ENCODE data around the gene SLC25A34.

The SLC25A34 gene

DNA sequence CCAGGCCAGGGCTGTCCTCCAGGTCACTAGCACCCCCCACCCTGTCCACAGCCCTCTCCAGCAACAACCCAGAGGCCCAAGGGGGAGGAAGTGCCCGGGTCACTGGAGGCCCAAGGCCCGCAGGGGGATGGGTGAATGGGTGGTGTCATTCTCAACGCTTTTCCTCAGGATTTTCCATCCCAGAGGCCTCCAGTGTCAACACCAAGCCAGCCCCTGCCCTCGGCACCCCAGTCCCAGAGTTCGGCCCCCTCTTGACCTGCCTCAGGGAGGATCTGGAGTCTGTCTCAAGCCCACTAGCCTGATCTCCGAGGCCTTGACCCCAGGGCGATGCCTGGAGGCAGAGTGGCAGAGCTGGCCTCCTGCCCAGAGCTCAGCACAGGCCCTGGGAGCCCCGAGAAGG is 11.3 kb downstream of the SLC25A34 start:
- TF ChIP-seq, protein P1, sequence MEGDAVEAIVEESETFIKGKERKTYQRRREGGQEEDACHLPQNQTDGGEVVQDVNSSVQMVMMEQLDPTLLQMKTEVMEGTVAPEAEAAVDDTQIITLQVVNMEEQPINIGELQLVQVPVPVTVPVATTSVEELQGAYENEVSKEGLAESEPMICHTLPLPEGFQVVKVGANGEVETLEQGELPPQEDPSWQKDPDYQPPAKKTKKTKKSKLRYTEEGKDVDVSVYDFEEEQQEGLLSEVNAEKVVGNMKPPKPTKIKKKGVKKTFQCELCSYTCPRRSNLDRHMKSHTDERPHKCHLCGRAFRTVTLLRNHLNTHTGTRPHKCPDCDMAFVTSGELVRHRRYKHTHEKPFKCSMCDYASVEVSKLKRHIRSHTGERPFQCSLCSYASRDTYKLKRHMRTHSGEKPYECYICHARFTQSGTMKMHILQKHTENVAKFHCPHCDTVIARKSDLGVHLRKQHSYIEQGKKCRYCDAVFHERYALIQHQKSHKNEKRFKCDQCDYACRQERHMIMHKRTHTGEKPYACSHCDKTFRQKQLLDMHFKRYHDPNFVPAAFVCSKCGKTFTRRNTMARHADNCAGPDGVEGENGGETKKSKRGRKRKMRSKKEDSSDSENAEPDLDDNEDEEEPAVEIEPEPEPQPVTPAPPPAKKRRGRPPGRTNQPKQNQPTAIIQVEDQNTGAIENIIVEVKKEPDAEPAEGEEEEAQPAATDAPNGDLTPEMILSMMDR (IDR thresholded peaks at IDR 0.05), result no peak
- Histone ChIP-seq H3K36me3 (no peaks in the 10 kb centered on the region), H3K4me3 (ENCODE audit: low read depth in 1 of 2, low read length in 1 of 2) (no peak overlapping the region), H3K27me3 (no peaks in the 10 kb centered on the region), H3K4me1 (ENCODE audit: control insufficient read depth in 1 of 2, insufficient read depth in 1 of 2, low read depth in 1 of 2, low read length in 1 of 2) (no peaks in the 10 kb centered on the region), H3K27ac (no peak overlapping the region), H3K9me3 (no peaks in the 10 kb centered on the region)

DNA sequence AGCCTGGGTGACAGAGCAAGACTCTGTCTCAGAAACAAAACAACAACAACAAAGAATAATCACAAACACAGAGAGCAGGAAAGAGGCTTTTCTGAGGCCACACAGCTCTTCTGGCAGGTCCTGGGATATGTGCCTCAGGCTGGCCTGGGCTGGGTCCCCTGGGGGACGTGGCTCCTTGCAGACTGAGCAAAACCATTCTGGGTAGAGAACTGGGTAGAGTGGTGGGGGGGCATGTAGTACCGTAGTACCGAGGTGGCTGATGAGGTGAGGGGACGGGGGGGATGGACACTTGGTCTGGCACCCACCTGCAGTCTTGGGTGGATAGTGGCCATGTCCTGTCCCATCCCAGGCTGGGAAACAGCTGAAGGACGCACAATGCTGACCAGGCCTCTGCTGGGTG is 12.2 kb downstream of the SLC25A34 start:
- Histone ChIP-seq H3K9me3 (no peaks in the 10 kb centered on the region), H3K27ac (no peak overlapping the region), H3K36me3 (no peaks in the 10 kb centered on the region), H3K4me1 (ENCODE audit: control insufficient read depth in 1 of 2, insufficient read depth in 1 of 2, low read depth in 1 of 2, low read length in 1 of 2) (no peaks in the 10 kb centered on the region), H3K4me3 (ENCODE audit: low read depth in 1 of 2, low read length in 1 of 2) (no peak overlapping the region), H3K27me3 (no peaks in the 10 kb centered on the region)
- TF ChIP-seq, protein P1 (IDR thresholded peaks at IDR 0.05), result no peak

DNA sequence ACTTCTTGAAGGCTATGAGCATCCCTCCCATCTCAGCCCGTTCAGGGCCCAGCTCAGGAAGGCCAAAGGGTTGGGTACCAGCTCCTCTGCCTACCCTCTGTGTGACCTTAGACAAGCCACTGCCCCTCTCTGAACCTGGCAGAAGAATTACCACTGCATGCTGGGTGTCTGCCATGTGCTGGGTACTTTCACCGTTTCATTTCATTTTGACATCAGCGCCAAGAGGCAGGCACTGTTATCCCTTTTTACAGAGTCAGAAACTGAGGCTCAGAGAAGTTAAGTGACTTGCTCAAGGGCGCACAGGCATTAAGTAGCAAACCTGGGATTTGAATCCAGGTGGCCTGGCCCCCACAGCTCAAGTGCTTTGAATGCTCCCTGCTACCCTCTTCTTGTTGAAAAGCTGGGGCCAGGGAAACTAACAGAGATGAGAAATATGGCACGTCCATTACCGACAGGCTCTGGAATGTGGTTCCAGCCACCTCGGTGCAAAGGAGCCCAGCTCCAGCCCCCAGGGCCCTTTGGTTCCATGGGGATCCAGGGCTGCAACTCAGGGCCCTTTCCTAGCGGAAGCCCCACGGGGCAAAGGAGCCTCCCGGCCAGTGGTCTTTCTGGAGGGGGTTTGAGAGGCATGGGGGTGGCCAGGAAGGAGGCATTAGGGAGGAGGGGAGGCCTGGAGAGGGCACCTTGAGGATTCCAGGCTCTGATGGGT is 12.8 kb downstream of the SLC25A34 start:
- Histone ChIP-seq H3K27ac (no peak overlapping the region), H3K4me1 (ENCODE audit: control insufficient read depth in 1 of 2, insufficient read depth in 1 of 2, low read depth in 1 of 2, low read length in 1 of 2) (no peaks in the 10 kb centered on the region), H3K27me3 (no peaks in the 10 kb centered on the region), H3K4me3 (ENCODE audit: low read depth in 1 of 2, low read length in 1 of 2) (no peak overlapping the region), H3K9me3 (no peaks in the 10 kb centered on the region), H3K36me3 (no peaks in the 10 kb centered on the region)
- TF ChIP-seq, protein P1 (IDR thresholded peaks at IDR 0.05), result no peak

DNA sequence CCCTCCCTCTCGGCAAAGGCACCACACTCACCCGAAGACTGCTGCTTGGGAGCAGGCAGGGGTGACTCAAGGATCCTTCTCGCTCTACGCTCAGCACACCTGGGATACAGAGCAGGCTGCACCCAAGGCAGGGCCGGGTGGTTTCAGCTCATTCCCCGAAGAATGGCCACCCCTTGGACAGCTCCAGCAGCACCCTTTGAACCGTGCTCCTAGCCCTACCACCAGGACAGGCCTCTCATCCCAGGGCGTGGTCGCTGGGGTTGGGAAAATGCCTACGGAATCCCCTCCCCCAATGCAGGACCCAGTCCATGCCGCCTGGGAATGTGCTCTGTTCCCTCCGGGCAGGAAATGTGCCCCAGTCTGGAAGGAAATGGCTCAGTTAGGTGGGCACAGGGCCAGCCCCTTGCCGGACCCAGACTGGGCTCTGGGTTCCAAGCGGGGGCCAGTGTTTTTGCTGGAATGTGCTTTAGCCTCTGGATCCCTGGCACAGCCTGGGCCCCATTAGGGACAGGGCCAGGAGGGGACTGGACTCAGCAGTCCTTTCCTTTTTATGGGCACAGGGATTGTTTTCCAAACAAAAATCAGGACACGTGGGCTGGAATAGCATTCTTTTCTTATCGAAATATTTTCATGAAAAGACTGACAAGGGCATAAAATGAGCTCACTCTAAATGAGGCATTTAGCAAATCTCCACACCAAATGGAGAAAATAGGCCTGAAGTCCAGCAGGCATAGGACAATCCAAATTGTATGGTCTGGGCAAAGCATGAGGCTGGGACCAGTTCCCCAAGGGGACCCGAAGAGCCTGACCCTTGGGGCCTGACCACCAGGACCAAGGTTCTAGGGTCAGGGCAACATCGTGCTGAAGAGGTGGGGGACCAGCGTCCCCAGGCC is 13.6 kb downstream of the SLC25A34 start:
- TF ChIP-seq, protein P1 (IDR thresholded peaks at IDR 0.05), result no peak
- peaks cover 2% of the 10 kb centered on the region for H3K27me3 ChIP-seq
- no peak overlapping the region for H3K27ac ChIP-seq
- no peaks in the 10 kb centered on the region for H3K4me1 ChIP-seq (ENCODE audit: control insufficient read depth in 1 of 2, insufficient read depth in 1 of 2, low read depth in 1 of 2, low read length in 1 of 2)
- no peaks in the 10 kb centered on the region for H3K9me3 ChIP-seq
- no peaks in the 10 kb centered on the region for H3K36me3 ChIP-seq
- H3K4me3 ChIP-seq (ENCODE audit: low read depth in 1 of 2, low read length in 1 of 2), result no peak overlapping the region

- Histone ChIP-seq H3K4me1 (ENCODE audit: control insufficient read depth in 1 of 2, insufficient read depth in 1 of 2, low read depth in 1 of 2, low read length in 1 of 2) (no peaks in the 10 kb centered on the region), H3K27me3 (peaks cover 14% of the 10 kb centered on the region), H3K36me3 (no peaks in the 10 kb centered on the region), H3K9me3 (no peaks in the 10 kb centered on the region), H3K4me3 (ENCODE audit: low read depth in 1 of 2, low read length in 1 of 2) (no peak overlapping the region), H3K27ac (no peak overlapping the region)
- TF ChIP-seq, protein P1 (IDR thresholded peaks at IDR 0.05), result no peak
Measured at GRCh38 chr1:15750924-15751323, 14.9 kb downstream of the SLC25A34 start.

Data from neutrophil (primary cell).